ENCODE measurements around the gene LDHB.

GRCh38 chr12:21691515-21691914, 33.9 kb upstream of the LDHB start:
- TF ChIP-seq, protein P1, sequence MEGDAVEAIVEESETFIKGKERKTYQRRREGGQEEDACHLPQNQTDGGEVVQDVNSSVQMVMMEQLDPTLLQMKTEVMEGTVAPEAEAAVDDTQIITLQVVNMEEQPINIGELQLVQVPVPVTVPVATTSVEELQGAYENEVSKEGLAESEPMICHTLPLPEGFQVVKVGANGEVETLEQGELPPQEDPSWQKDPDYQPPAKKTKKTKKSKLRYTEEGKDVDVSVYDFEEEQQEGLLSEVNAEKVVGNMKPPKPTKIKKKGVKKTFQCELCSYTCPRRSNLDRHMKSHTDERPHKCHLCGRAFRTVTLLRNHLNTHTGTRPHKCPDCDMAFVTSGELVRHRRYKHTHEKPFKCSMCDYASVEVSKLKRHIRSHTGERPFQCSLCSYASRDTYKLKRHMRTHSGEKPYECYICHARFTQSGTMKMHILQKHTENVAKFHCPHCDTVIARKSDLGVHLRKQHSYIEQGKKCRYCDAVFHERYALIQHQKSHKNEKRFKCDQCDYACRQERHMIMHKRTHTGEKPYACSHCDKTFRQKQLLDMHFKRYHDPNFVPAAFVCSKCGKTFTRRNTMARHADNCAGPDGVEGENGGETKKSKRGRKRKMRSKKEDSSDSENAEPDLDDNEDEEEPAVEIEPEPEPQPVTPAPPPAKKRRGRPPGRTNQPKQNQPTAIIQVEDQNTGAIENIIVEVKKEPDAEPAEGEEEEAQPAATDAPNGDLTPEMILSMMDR (IDR thresholded peaks at IDR 0.05; ENCODE audit: low read length) = no peak
- no peak for TF ChIP-seq EZH2 (IDR thresholded peaks at IDR 0.05; ENCODE audit: borderline replicate concordance, low read length)
